Right ventricle myocardium inferior (tissue), 1 donor: ENCODE results near the gene MBTPS1. TPM values are rescaled to one million over a fixed set of nuclear protein-coding genes. Genes with fewer than 3 reads are reported as not detected.

Experiments
- ATAC-seq: fragments of 200-7000 bp; cut with Tn5 transposase; one replicate; pipeline ENCODE4 v1.9.1; 2020; ENCODE audit warnings: mild to moderate bottlenecking, moderate library complexity
- DNase-seq: peaks from one replicate; pipeline ENCODE4 v3.0.0; 2021; ENCODE audit errors: missing footprints
- intact Hi-C: fragments of 100-400 bp; cut with DNase I; formaldehyde crosslinking; loops from one replicate; pipeline ENCODE4 v1.11.0; 2022
- total RNA-seq: library from RNA; stranded (reverse); fragmentation: NEBNext Ultra II Directional; extraction: Animal tissue kit (Norgen Biotek cat#: 25700); gene quantifications from one replicate; pipeline ENCODE4 v1.2.1, GENCODE V29; 2021
- donor health status: DM: no; HTN: yes; CAD: no; lungs with severe emphysema.

Gene MBTPS1
- total RNA-seq, 1 donor from 2014 or later, result 70.2 TPM

- intact Hi-C loops, result no loop called here
- DNase-seq, result peak; percentile 34
Observed at GRCh38 chr16:84048270-84048669, 68.5 kb downstream of the MBTPS1 start.

GRCh38 chr16:84047626-84048025 lies 69.1 kb downstream of the MBTPS1 start:
- intact Hi-C loops, result no loop called here
- ATAC-seq, result no peak
- peak; percentile 58 for DNase-seq

More at GRCh38 chr16:84048270-84048669, 68.5 kb downstream of the MBTPS1 start:
- no peak for ATAC-seq

- ATAC-seq (no peak), DNase-seq (no peak)
- intact Hi-C loops, result no loop called here
Observed at GRCh38 chr16:84047206-84047605, 69.5 kb downstream of the MBTPS1 start.

- intact Hi-C loops, result no loop called here
- ATAC-seq, result no peak
- no peak for DNase-seq
Observed at GRCh38 chr16:84045818-84046470, 70.8 kb downstream of the MBTPS1 start.

- intact Hi-C loops, result no loop called here
- ATAC-seq, result no peak
- peak; percentile 31 for DNase-seq
Observed at GRCh38 chr16:84045001-84045817, 71.5 kb downstream of the MBTPS1 start.

- DNase-seq (peak; percentile 39), ATAC-seq (no peak)
- intact Hi-C loops, result no loop called here
Observed at GRCh38 chr16:84044118-84044488, 72.6 kb downstream of the MBTPS1 start.

- intact Hi-C loops, result no loop called here
- DNase-seq, result peak; percentile 40
- ATAC-seq, result no peak
Observed at GRCh38 chr16:84043486-84044117, 73.1 kb downstream of the MBTPS1 start.

GRCh38 chr16:84042879-84043485 lies 73.8 kb downstream of the MBTPS1 start:
- intact Hi-C loops, result no loop called here
- DNase-seq (peak; percentile 41), ATAC-seq (no peak)

- DNase-seq (peak; percentile 4), ATAC-seq (no peak)
- intact Hi-C loops, result no loop called here
Observed at GRCh38 chr16:84042308-84042878, 74.3 kb downstream of the MBTPS1 start, which contains the start of gene SLC38A8. Gene SLC38A8 (minus strand): TSS chr16:84042795. CDS start chr16:84042157, 638 bp downstream.

GRCh38 chr16:84041881-84042280 lies 74.9 kb downstream of the MBTPS1 start:
- ATAC-seq (no peak), DNase-seq (peak; percentile 45)
- intact Hi-C loops, result no loop called here

GRCh38 chr16:84040823-84041820 lies 75.6 kb downstream of the MBTPS1 start:
- intact Hi-C loops, result no loop called here

GRCh38 chr16:84040226-84040822 lies 76.4 kb downstream of the MBTPS1 start:
- intact Hi-C loops, result no loop called here
- DNase-seq (no peak), ATAC-seq (no peak)

More at GRCh38 chr16:84040823-84041820, 75.6 kb downstream of the MBTPS1 start:
- no peak for ATAC-seq
- peak; percentile 67 for DNase-seq

- ATAC-seq (no peak), DNase-seq (no peak)
- intact Hi-C loops, result no loop called here
Observed at GRCh38 chr16:84039696-84040095, 77.0 kb downstream of the MBTPS1 start.

- intact Hi-C loops, result no loop called here
- DNase-seq, result peak; percentile 0
Observed at GRCh38 chr16:84038469-84038868, 78.3 kb downstream of the MBTPS1 start.

GRCh38 chr16:84036982-84037425 lies 79.7 kb downstream of the MBTPS1 start:
- ATAC-seq, result peak; percentile 56
- peak; percentile 4 for DNase-seq
- intact Hi-C loops, result no loop called here

More at GRCh38 chr16:84038469-84038868, 78.3 kb downstream of the MBTPS1 start:
- ATAC-seq, result no peak

- DNase-seq, result no peak
- intact Hi-C loops, result no loop called here
- no peak for ATAC-seq
Observed at GRCh38 chr16:84036131-84036530, 80.6 kb downstream of the MBTPS1 start.

- DNase-seq, result peak; percentile 43
- intact Hi-C loops, result no loop called here
- ATAC-seq, result no peak
Observed at GRCh38 chr16:84034516-84034915, 82.2 kb downstream of the MBTPS1 start.
